ENCODE results near the gene GFAP.

- no peak for TF ChIP-seq CTCF (conservative IDR thresholded peaks at IDR 0.05; ENCODE audit: low read length)
- no peak for TF ChIP-seq EZH2phosphoT487 (IDR thresholded peaks at IDR 0.05; ENCODE audit: borderline replicate concordance)
These were observed 61.1 kb downstream of the GFAP start for GRCh38 chr17:44854192-44854591.

Measured in Loucy (cell line).